A673 (cell line): ENCODE results near the gene CCNY. TPM values are rescaled to one million over a fixed set of nuclear protein-coding genes. Genes with fewer than 3 reads are reported as not detected.
A peak's percentile ranks its signal among the peaks of the same experiment; 100 is the strongest.

ENCODE experiments used
- BruUV-seq: library from RNA; stranded (reverse); fragments of 400-500 nt; replicated peaks from 2 replicates; lab custom pipeline; 2021; lab: Mats Ljungman, UMichigan
- CTCF ChIA-PET: fragments of 300-600 bp; sonication (Branson Sonifier 250); formaldehyde crosslinking; loops from one replicate; lab custom pipeline; 2022; ENCODE audit warnings: antibody characterized with exemption; lab: Charles Lee
- POLR2A ChIA-PET: fragments of 300-600 bp; sonication (Branson Sonifier 250); formaldehyde crosslinking; loops from one replicate; lab custom pipeline; 2022; ENCODE audit warnings: antibody characterized with exemption; ENCODE audit not compliant: low non-redundant PET; lab: Charles Lee
- DNase-seq: peaks from one replicate; pipeline ENCODE4 v3.0.0-alpha.2; 2015; ENCODE audit warnings: low spot score
- H3K27ac ChIP-seq: fragments of 200-600 bp; sonication (generic); 2 replicates; pipeline ENCODE4 v1.5.1; 2016; ENCODE audit warnings: mixed run types, low read depth, mild to moderate bottlenecking, mixed read lengths, antibody characterized with exemption, low read length; ENCODE audit not compliant: poor library complexity, severe bottlenecking
- H3K27me3 ChIP-seq: fragments of 200-600 bp; sonication (generic); replicated peaks from 2 replicates; pipeline ENCODE4 v1.6.1; 2017; ENCODE audit warnings: mixed run types, low read depth, mild to moderate bottlenecking, mixed read lengths, antibody characterized with exemption, low read length; ENCODE audit not compliant: insufficient read depth, poor library complexity
- H3K36me3 ChIP-seq: fragments of 200-600 bp; sonication (generic); 2 replicates; pipeline ENCODE4 v1.6.1; 2016; ENCODE audit warnings: mixed run types, mild to moderate bottlenecking, mixed read lengths, antibody characterized with exemption, low read length; ENCODE audit not compliant: insufficient read depth, poor library complexity, severe bottlenecking
- H3K4me1 ChIP-seq: fragments of 200-600 bp; sonication (generic); 2 replicates; pipeline ENCODE4 v1.6.1; 2017; ENCODE audit warnings: mixed run types, mild to moderate bottlenecking, mixed read lengths, antibody characterized with exemption, low read length; ENCODE audit not compliant: insufficient read depth, poor library complexity, severe bottlenecking
- H3K4me3 ChIP-seq: fragments of 200-600 bp; sonication (generic); 2 replicates; pipeline ENCODE4 v1.5.1; 2016; ENCODE audit warnings: low read depth, mixed run types, mild to moderate bottlenecking, mixed read lengths, low read length; ENCODE audit not compliant: poor library complexity, severe bottlenecking
- H3K9me3 ChIP-seq: fragments of 200-600 bp; sonication (generic); 2 replicates; pipeline ENCODE4 v1.6.1; 2016; ENCODE audit warnings: mixed run types, low read depth, mild to moderate bottlenecking, mixed read lengths, antibody characterized with exemption, low read length; ENCODE audit not compliant: poor library complexity, severe bottlenecking
- CTCF ChIP-seq: fragments of 300-800, 200-600 bp; sonication (generic); conservative IDR thresholded peaks from 2 replicates; pipeline ENCODE4 v1.5.1; 2017; ENCODE audit warnings: low read depth, mild to moderate bottlenecking, antibody characterized with exemption, low read length, moderate library complexity, mixed read lengths
- EZH2 ChIP-seq: fragments of 200-600 bp; sonication (generic); IDR thresholded peaks from 2 replicates; pipeline ENCODE4 v1.6.1; 2017; ENCODE audit warnings: borderline replicate concordance, low read depth, mild to moderate bottlenecking, mixed read lengths, antibody characterized with exemption, low read length; ENCODE audit not compliant: poor library complexity, severe bottlenecking
- intact Hi-C: fragments of 100-400 bp; cut with micrococcal nuclease; formaldehyde crosslinking; loops from one replicate; pipeline ENCODE4 v1.10.0; 2022; ENCODE audit not compliant: unreplicated experiment
- total RNA-seq: library from RNA; stranded (reverse); gene quantifications from 2 replicates; pipeline ENCODE4 v1.2.3, GENCODE V29; 2021

The CCNY gene
- total RNA-seq, 1 experiment from 2014 or later: 84.8 TPM

- H3K27ac ChIP-seq: no peak overlapping the region
- no peak overlapping the region for H3K4me3 ChIP-seq
- H3K36me3 ChIP-seq: no peaks in the 10 kb centered on the region
- CTCF ChIA-PET: interaction anchor here (0.8 kb wide), 1 partner anchor 15 kb away, joined by 4 read pairs; no protein-coding TSS in a partner anchor
- no TSS peak for BruUV-seq
- no peaks in the 10 kb centered on the region for H3K4me1 ChIP-seq
- H3K27me3 ChIP-seq: no peaks in the 10 kb centered on the region
- H3K9me3 ChIP-seq: no peaks in the 10 kb centered on the region
- POLR2A ChIA-PET: no interaction called here
- TF ChIP-seq CTCF: no peak
- no peak for DNase-seq
- intact Hi-C loops: no loop called here
These were observed 249.0 kb downstream of the CCNY start for GRCh38 chr10:35585356-35585755.

GRCh38 chr10:35585903-35586535, 249.7 kb downstream of the CCNY start:
- TF ChIP-seq EZH2: no peak
- H3K4me3 ChIP-seq: no peak overlapping the region
- no peak for DNase-seq
- intact Hi-C loops: no loop called here
- H3K27ac ChIP-seq: no peak overlapping the region
- no TSS peak for BruUV-seq
- no peaks in the 10 kb centered on the region for H3K4me1 ChIP-seq
- H3K27me3 ChIP-seq: no peaks in the 10 kb centered on the region
- no peaks in the 10 kb centered on the region for H3K9me3 ChIP-seq
- H3K36me3 ChIP-seq: no peaks in the 10 kb centered on the region
- ChIA-PET POLR2A (no interaction called here), CTCF (interaction anchor here (0.8 kb wide), 1 partner anchor 14 kb away, joined by 4 read pairs; no protein-coding TSS in a partner anchor)

GRCh38 chr10:35588836-35589235, 252.5 kb downstream of the CCNY start:
- Histone ChIP-seq H3K27ac (no peak overlapping the region), H3K27me3 (no peaks in the 10 kb centered on the region), H3K9me3 (no peaks in the 10 kb centered on the region), H3K4me1 (no peaks in the 10 kb centered on the region), H3K4me3 (no peak overlapping the region), H3K36me3 (no peaks in the 10 kb centered on the region)
- DNase-seq: no peak
- BruUV-seq: no TSS peak
- ChIA-PET CTCF (no interaction called here), POLR2A (no interaction called here)
- intact Hi-C loops: no loop called here
- TF ChIP-seq EZH2: no peak
- TF ChIP-seq CTCF: no peak

GRCh38 chr10:35592441-35592840, 256.1 kb downstream of the CCNY start:
- BruUV-seq: no TSS peak
- no peaks in the 10 kb centered on the region for H3K27me3 ChIP-seq
- H3K4me3 ChIP-seq: no peak overlapping the region
- H3K4me1 ChIP-seq: peaks cover 9% of the 10 kb centered on the region
- DNase-seq: peak; percentile 28
- ChIA-PET CTCF (no interaction called here), POLR2A (no interaction called here)
- H3K36me3 ChIP-seq: no peaks in the 10 kb centered on the region
- H3K27ac ChIP-seq: no peak overlapping the region
- TF ChIP-seq EZH2 (no peak), CTCF (no peak)
- H3K9me3 ChIP-seq: no peaks in the 10 kb centered on the region
- intact Hi-C loops: loop anchor here (10.0 kb wide), 1 partner anchor 328 kb away; no protein-coding TSS in a partner anchor
